ENCODE measurements around the gene GFOD1.

The GFOD1 gene

DNA sequence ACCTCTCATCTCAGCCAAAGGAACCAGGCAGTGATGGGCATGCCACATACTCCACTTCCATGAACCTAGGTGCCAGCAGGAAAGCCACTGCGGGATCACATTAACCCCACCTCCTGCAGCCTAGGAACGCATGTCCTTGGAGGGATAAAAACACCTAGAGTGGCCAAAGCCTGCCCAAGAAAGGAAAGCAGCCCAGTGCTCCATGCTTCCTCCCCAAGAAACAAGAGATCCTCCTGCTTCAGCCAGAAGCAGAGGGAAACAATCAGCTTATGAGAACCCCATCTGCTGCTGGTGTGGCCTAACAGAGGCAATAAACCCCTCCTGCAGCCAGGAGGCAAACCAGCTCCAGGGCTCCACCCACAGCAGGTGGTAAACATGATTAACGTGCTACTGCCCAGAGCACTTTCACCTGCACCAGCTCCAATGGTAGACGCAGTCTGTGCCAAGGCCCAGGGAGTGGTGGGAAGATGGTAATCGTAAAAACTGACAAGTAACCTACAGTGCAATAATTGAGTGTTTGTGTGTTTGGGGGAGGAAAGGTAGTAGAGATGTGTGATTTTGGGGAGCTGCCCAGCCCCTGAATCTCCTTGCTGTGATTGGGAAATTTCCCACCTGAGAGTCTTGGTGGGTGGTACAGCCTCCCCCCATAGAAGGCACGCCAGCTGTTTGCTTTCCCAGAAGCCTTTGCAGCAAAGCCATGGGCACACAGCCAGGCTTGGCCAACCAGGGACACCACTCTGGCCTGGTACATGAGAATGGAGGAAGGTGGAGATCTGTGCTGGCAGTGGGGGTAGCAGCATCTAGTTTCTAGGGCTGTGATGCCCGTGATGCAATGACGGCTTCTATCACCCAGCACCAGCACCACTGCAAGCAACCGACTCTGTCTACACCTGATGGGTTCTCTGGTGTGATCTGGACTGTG lies 108.5 kb downstream of the GFOD1 start:
- DNase-seq (ENCODE audit: low spot score) = no peak

DNA sequence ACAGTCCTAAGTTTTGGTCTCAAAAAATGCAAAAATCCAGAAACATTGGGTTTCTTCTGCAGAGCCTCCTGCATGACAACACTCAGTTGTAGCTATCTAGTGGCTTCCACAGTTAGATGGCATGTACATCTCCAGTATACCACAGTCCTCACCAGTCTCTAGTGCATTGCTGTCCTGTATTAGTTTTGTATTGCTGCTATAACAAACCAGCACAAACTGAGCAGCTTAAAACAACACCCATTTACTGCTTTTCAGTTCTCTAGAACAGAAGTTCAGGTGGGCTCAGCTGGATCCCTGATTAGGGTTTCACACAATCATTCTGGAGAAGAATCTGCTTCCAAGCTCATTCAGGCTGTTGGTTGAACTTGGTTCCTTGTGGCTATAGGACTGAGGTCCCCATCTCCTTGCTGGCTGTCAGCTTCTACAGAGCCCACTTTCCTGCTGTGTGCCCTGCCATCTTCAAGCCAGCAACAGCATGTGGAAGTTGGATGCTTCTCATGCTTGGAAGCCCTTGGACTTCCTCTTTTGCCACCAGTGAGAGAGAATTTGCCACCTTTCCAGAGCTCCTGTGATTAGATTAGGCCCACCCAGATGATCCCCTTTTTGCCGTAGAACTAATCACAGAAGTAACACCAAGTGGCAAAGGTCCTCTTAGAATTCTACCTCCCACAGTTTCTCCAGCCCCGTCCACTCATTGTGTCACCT lies 110.2 kb downstream of the GFOD1 start:
- no peak for DNase-seq (ENCODE audit: low spot score)

DNA sequence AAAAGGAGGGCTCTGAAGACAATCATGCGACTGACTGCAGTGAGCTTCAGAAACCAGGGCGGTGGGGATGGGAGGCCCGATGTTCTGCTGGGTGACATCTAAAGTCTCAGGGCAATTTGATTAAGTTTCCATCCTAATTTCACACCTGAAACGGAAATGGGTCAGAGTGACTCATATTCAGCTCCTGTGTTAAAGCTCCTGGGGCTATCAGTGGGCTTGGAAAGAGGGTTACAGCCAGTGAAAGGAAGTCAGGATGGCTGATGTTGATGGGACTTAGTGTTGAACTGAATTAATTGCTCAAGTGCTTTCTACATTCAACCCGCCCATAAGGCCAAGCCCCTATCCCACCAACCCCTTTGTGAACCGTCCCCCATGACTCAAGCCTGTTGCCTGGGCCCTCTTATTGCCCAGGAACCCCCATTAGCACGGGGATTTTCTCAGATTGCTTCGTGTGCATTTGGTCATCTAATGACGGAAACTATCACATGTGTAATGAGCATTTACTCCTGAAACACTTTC lies 112.0 kb downstream of the GFOD1 start:
- DNase-seq (ENCODE audit: low spot score) = no peak

DNA sequence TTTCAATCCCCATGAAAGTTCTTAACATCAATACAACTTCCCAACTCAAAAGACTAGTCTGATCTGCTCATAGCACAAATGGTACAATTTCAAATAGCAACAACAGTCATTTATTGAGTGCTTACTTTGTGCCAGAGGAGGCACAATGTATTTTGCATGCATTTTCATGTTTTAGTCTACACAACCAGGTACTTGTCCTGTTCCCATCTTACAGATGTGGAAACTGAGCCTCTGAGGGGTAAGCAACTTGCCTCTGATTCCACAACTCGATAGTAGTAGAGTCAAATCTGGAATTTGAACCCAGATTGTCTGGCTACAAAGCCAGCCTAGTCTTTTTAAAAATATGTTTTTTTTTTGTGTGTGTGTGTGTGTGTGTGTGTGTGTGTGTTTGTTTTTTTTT lies 113.5 kb downstream of the GFOD1 start:
- DNase-seq (ENCODE audit: low spot score) = no peak

DNA sequence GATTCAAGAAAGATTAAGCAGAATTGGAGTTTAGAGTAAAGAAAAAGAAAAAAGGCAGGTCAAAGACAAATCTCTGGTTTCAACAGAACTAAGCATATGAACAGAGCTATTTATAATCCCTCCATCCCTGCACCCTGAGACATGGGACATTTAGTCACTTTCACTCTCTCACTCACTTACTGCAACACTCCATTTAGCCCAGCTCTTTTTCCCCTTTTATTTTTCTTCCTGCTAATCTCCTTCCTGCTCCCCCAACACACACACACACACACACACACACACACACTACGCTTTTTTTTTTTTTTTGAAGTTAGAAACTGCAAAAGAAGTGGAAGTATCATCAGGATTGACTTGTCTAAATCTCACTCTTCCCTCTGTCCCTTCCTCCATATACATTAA lies 113.9 kb downstream of the GFOD1 start:
- DNase-seq (ENCODE audit: low spot score) = no peak

DNA sequence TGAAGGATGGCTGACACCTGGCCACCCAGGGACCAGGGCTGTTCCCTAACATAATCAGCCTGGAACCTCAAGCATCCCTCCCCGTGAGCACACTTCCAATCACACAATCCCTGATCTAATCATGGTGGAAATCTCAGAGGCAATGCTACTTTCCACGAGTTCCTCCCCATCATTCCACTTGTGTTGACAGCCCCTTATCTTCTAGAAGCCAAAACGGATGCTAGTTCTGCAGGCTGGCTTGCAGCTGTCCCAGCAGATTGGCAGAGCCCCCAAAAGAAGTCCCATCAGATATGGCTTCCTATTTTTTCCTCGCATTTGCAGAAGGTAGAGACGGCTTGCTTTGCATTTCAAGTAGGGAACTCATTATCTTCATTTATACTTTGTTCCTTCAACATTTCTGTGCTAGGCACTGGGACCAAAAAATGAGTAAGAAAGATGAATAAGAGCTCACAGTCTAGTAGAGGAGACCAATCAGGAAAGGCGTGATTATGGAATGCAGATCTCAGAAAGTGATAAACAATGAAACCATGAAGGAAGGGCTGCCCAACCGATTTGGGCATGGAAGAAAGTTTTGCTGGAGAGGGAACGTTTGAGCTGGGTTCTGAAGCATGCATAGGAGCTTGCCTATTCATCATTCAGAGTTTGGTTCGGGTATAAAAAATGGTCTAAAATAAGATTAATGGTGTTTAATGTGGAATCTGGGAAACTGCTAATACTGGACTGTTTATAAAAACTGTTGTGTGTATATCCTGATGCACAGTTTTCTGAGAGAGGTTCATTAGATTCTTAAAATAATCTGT lies 114.5 kb downstream of the GFOD1 start:
- DNase-seq (ENCODE audit: low spot score) = peak; percentile 24

DNA sequence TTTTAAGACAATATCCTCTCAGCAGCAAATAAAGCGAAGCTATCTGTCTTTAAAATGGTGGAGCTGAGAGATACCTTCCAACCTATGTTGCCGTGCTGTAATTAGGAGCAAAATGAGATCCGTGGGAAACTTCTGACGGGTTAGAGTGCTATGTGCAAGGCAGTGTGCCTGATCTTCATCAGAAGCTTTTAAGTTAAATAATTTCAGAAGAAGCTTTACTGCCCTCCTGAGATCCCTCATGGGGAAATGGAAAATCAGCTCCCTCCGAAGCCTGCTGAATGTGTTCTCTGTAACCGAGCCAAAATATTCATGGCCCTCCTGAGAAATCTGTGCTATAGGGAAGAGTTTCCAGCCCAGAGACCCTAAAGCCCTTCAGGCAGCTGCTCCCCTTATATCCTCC lies 115.3 kb downstream of the GFOD1 start:
- DNase-seq (ENCODE audit: low spot score) = no peak

DNA sequence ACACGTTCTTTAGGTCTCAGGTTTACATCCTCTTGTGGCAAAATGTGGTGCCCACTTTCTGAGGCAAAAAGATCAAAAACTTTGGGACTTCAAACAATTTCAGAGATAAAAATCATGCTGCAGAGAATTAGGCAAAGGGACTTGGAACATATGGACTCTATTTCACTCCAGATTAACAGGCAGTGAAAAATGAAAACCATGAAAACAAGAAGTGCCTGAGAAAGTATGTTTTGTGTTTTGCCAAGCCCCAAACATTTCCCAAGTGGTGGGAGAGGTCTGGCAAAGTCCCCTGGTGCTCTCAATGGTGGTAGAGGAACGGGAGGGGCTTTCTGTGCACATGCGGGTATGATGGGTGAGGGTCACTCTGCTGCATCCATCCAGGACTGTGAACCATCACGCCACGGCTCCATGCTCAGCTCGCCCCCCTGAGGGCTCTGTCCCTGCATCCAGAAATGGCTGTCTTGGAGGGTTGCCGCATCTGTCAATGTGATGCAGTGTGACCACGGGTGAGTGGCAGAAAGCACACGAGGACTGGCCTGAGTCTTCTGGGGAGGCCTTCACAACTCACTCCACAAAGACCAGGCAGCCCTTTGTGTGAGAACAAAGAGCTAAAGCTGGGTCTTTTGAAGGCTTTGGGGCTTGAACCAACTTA lies 115.9 kb downstream of the GFOD1 start:
- DNase-seq (ENCODE audit: low spot score) = no peak

DNA sequence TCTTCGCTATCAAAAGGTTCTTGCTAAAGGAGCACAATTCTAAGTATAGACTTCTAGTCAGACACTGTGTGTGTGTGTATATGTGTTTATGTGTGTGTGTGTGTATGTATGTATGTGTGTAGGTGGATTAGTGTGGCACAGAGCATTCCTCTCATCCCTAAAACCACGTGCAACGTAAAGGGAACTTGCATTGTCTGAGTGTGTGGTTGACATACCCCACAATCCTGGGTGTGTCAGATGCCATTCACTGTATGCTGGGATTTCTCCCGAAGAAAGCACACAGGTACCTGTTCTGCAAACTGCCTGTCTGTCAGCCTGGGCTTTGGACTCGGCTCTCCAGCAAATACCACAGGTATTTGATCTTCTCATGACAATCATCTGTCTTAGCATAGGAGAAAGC lies 116.8 kb downstream of the GFOD1 start:
- no peak for DNase-seq (ENCODE audit: low spot score)

DNA sequence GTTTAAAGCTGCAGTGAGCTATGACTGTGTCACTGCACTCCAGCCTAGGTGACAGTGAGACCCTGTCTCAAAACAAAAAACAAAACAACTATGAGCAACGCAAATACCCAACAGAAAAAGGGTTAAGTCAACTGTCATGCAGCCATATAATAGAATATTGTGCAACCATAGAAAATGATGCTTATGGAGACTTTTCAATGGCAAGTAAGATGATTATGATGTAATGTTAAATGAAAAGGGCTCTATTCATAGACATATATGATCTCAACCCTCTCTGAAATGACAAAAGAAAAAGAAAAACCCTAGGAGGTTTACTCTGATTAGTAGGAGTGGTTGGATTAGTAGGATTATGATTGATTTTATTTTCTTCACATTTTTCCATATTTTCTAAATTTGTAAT lies 117.8 kb downstream of the GFOD1 start:
- no peak for DNase-seq (ENCODE audit: low spot score)

DNA sequence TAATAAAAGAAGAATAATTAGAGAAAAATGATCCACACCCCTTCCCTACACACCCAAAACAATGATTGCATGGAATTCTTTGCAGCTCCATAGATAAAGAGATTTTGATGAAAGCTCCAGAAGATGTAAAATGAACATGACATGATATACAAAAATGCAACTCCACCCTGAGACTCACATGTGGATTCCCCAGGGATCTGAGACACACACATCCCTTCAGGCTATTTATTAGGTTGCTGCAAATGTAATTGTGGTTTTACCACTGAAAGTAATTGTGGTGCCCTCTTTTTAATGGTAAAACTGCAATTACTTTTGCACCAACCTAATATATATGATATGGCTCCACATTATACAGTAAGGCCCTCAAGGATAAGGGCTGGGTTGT lies 118.7 kb downstream of the GFOD1 start:
- no peak for DNase-seq (ENCODE audit: low spot score)

DNA sequence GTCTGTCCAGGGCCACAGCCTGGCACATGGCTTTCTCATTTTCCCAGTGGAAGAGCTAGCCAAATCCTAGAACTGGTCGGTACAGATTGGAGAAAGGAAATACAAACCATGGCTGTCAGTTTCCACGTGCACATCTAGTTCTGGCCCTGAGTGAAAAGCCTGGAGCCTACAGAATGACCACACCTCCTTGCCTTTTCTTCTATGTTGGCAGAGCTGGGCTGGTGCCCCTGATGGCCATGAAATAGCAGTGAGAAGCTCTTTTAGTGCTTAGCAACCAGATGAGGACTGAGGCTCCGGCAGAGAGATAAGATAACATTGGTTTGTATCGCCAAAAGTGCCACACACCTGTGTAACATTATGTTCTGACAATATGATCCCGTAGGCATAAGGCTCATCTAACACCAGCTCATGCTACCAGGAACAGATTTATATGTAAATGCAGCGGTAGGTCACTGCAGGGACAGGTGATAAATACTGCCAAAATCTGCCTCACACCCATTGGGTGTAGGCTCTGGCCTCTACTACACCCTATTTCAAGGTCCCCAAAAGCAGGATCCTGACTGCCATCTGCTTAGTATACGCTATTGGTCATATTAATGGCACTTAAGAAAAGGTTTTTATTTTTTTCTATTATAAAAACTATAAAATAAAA lies 119.2 kb downstream of the GFOD1 start:
- DNase-seq (ENCODE audit: low spot score) = no peak

DNA sequence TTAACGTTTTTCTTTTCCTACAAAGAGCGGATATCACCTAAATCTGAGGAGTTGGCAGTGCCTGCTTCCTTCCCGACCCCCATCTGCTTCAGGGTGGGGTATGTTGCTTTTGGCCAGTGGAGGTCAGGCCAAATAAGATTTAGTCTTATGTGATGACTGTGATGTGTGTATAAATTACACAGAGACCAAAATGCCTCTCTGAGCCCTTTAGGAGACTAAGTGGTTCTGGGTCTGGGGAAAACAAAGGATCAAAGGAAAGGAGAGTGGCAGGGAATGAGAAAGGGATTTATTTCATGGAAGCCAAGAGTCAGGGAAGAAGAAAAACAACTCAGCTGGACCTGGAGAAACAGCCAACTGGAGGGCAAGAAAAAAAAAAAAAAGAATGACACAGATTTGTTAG lies 120.0 kb downstream of the GFOD1 start:
- no peak for DNase-seq (ENCODE audit: low spot score)

DNA sequence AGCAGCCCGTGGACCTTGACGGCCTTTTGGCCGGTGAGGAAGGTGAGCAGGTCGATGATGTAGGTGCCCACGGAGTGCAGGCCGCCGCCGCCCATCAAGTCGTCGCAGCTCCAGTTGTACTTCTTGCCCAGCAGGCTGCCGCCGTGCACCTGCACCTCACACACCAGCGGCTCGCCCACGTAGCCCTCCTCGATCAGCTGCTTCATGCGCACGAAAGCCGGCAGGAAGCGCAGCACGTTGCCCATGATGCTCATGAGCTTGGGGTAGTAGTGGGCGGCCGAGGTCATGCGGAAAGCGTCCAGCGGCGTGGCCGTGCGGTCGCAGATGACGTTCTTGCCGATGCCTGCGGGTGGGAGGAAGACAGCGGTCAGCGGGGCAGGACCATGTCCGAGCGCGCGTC lies 122.1 kb downstream of the GFOD1 start:
- DNase-seq (ENCODE audit: low spot score) = no peak

DNA sequence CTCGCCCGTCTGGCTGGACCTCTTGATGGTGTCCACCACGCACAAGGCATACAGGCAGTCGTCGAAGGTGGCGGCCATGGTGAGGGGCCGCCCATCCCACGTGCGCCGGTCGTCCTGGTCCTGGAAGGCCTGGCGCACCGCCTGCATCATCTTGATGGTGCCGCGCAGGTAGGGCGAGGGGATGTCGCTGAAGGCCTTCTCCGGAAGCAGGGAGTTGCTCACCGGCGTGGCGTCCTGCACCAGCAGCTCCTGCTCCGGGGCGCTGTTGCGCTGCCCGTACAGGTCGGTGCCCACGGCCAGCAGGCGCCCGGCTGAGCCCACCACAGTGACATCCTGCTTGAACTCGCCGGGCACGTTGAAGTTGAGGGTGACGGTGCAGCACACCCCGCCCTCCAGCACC lies 122.6 kb downstream of the GFOD1 start:
- no peak for DNase-seq (ENCODE audit: low spot score)

DNA sequence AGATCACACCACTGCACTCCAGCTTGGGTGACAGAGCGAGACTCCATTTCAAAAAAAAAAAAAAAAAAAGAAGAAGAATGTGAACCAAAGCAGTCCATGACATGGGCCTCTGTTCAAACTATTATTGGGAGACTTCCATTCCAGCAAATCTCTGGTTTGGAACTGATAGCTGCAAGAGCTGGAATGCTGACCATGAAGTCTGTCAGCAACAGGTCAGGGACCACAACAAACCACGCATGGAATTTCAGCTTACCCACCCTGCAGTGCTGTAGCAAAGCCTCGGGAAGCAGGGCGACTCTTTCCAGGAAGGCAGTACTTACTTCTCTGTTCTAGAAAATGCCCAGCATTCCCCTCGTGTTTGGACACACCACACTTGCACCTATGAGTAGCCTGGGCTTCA lies 125.0 kb downstream of the GFOD1 start:
- no peak for DNase-seq (ENCODE audit: low spot score)

DNA sequence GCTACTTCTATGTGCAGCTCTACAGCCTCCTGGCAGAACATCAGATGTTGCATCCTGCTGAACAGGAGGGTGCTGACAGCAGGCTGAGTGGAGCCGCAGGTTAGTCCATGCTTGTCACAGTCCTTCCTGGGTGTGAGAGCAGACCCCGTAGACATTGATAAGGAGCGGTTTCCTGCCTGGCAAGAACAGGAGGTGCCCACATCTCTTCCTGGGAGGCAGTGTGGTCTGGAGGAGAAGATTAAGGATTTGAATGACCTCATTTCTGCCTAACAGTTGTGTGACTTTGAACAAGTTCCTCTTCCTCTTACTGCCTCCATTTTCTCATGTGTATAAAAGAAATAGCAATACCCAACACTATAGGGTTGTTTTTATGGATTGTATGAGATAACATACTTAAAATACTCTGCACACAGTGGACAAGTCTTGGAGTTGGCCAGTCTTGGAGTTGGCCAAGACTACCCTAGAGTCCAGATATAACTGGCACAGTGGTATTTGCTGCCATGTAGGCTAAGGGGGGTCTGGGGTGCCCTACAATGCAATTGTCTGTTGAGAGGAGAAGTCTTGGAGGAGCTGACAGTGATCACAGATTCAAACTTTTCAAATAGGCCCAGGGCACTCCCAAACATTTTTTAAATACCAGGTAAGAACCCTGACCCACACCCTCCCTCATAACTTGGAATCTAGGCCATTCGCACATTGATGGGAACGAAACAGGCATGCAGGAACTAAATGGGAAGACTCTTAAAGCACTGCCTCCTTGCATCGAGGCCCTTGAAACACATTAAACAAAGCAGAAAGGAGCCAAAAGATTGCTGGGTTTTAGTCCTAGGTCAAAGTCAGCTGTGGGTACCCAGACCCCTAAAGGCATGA lies 126.5 kb downstream of the GFOD1 start:
- no peak for DNase-seq (ENCODE audit: low spot score)

DNA sequence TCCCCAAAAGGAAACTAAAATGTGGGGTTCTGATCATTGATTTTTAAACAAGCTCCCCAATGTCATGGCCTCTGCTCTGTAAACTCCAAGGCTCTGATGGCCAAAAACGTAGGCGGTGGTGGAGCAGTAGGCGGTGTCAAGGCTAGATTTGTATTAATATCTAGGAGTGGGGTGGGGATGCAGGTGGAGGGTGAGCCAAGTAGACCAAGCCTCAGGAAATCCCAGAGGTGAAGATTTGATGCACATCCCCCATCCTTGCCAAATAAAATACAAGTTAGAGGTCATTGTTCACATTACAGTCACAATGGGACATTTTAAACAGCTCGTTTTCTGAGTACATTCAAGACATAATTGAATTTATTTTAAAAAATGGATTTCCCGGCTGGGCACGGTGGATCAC lies 128.1 kb downstream of the GFOD1 start:
- DNase-seq (ENCODE audit: low spot score) = no peak

DNA sequence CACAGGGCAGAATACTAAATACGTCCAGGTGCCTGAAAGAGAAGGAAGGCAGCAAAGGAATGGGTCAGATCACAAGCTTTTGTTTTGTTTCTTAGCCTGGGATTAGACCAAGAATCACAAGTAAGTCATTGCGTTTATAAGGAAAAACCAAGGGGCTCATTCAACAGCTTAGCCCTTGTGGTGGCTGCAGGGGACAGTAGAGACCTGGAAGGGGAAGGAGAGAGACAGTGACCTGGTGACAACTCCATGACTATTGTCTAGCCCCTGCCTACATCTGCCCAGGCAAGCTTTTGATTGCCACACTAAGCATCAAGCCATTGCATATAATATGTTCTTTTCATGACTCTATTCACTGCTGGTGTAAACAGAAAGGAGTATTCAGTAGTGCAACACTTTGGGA lies 128.9 kb downstream of the GFOD1 start:
- DNase-seq (ENCODE audit: low spot score) = no peak

DNA sequence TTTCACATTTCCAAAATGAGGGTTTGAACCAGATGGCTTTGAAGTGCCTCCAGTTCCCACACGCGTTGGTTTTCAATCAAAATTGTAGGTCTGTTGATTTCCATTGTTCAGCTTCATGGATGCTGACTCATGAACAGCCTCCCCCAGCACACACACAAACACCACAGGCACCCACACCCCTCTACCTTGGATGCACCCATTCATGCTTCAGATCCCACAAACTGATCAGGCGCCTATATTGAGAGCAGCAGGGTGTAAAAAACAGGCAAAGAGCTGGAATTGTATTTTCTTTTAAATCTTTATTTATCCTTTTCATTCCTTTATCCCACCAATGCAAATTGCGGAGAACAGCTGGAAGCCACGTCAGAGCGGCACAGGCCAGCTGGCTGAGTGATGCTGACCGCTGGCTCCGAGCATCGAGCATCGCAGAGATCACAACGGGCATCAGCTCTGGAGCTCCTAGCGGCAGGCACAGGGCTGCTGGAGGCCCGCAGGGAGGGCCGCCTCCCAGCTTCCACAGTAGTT lies 129.8 kb downstream of the GFOD1 start:
- DNase-seq (ENCODE audit: low spot score) = no peak

Measured in SK-N-DZ (cell line).